ENCODE results near the gene TMEM81.
A peak's percentile ranks its signal among the peaks of the same experiment; 100 is the strongest.

Gene TMEM81

GRCh38 chr1:205084360-205084759 lies at the start of gene TMEM81:
TMEM81 (minus strand) TSS chr1:205084460; CDS start chr1:205084320, 140 bp downstream.
- no peak for DNase-seq (ENCODE audit: low spot score)

- DNase-seq (ENCODE audit: low spot score) = no peak
These were observed 49.0 kb upstream of the TMEM81 start for GRCh38 chr1:205133287-205133686.

- DNase-seq (ENCODE audit: low spot score) = no peak
These were observed 45.3 kb upstream of the TMEM81 start for GRCh38 chr1:205129447-205130029.

GRCh38 chr1:205128050-205128449 lies 43.8 kb upstream of the TMEM81 start:
- no peak for DNase-seq (ENCODE audit: low spot score)

- no peak for DNase-seq (ENCODE audit: low spot score)
These were observed 43.4 kb upstream of the TMEM81 start for GRCh38 chr1:205127646-205128045.

GRCh38 chr1:205124726-205125125 lies 40.5 kb upstream of the TMEM81 start:
- DNase-seq (ENCODE audit: low spot score) = no peak

GRCh38 chr1:205122489-205122882 lies 38.2 kb upstream of the TMEM81 start:
- DNase-seq (ENCODE audit: low spot score) = no peak

- peak; percentile 65 for DNase-seq (ENCODE audit: low spot score)
These were observed 37.6 kb upstream of the TMEM81 start, which contains the start of gene RBBP5 for GRCh38 chr1:205121660-205122488. RBBP5 (minus strand) TSS chr1:205121978; CDS start chr1:205121873, 105 bp downstream.

- DNase-seq (ENCODE audit: low spot score) = no peak
These were observed 34.5 kb upstream of the TMEM81 start for GRCh38 chr1:205118752-205119151.

GRCh38 chr1:205111354-205111753 lies 27.1 kb upstream of the TMEM81 start:
- DNase-seq (ENCODE audit: low spot score) = no peak

- no peak for DNase-seq (ENCODE audit: low spot score)
These were observed 25.5 kb upstream of the TMEM81 start for GRCh38 chr1:205109711-205110110.

GRCh38 chr1:205109269-205109668 lies 25.0 kb upstream of the TMEM81 start:
- DNase-seq (ENCODE audit: low spot score) = no peak

- no peak for DNase-seq (ENCODE audit: low spot score)
These were observed 24.2 kb upstream of the TMEM81 start for GRCh38 chr1:205108464-205108863.

- DNase-seq (ENCODE audit: low spot score) = no peak
These were observed 23.1 kb upstream of the TMEM81 start for GRCh38 chr1:205107327-205107726.

- DNase-seq (ENCODE audit: low spot score) = no peak
These were observed 18.1 kb upstream of the TMEM81 start for GRCh38 chr1:205102404-205102803.

GRCh38 chr1:205098242-205098641 lies 14.0 kb upstream of the TMEM81 start:
- no peak for DNase-seq (ENCODE audit: low spot score)

GRCh38 chr1:205095422-205095821 lies 11.2 kb upstream of the TMEM81 start:
- DNase-seq (ENCODE audit: low spot score) = no peak

- DNase-seq (ENCODE audit: low spot score) = no peak
These were observed 6.9 kb upstream of the TMEM81 start for GRCh38 chr1:205091043-205091740.

GRCh38 chr1:205088341-205088740 lies 4.1 kb upstream of the TMEM81 start:
- DNase-seq (ENCODE audit: low spot score) = no peak

- DNase-seq (ENCODE audit: low spot score) = no peak
These were observed 1.8 kb downstream of the TMEM81 start for GRCh38 chr1:205082431-205082830.

- no peak for DNase-seq (ENCODE audit: low spot score)
These were observed 6.3 kb downstream of the TMEM81 start for GRCh38 chr1:205077934-205078311.

GRCh38 chr1:205077158-205077933 lies 6.9 kb downstream of the TMEM81 start:
- DNase-seq (ENCODE audit: low spot score) = no peak

Measured in HuH-7.5 (cell line).